IMR-90 (cell line): Measurements from ENCODE around the gene ARHGEF2. TPM values are rescaled to one million over a fixed set of nuclear protein-coding genes. Genes with fewer than 3 reads are reported as not detected.

Experiments used
- ATAC-seq: fragments of 200-7000 bp; cut with Tn5 transposase; 2 replicates; pipeline ENCODE4 v1.9.1; 2020; ENCODE audit warnings: low read depth, mild to moderate bottlenecking, moderate library complexity
- BruUV-seq: library from RNA; stranded (reverse); fragments of 400-500 nt; replicated peaks from 2 replicates; lab custom pipeline; 2021; lab: Mats Ljungman, UMichigan
- CTCF ChIA-PET: fragments of 300-600 bp; formaldehyde crosslinking; extraction: SDS; loops from one replicate; lab custom pipeline; 2021; ENCODE audit warnings: antibody characterized with exemption; lab: Yijun Ruan, JAX
- POLR2A ChIA-PET: fragments of 300-600 bp; sonication (Branson Sonifier 250); formaldehyde crosslinking; loops from one replicate; lab custom pipeline; 2022; ENCODE audit warnings: antibody characterized with exemption; ENCODE audit not compliant: unreplicated experiment; lab: Charles Lee
- DNase-seq: peaks from one replicate; pipeline ENCODE4 v3.0.0; 2013
- H2AFZ ChIP-seq: replicated peaks from 2 replicates; pipeline ENCODE3; 2013; ENCODE audit warnings: low read length, mild to moderate bottlenecking; ENCODE audit not compliant: poor library complexity
- H2AK5ac ChIP-seq: 2 replicates; pipeline ENCODE4 v1.6.1; 2013; ENCODE audit warnings: low read depth, low read length, inconsistent platforms
- H2AK9ac ChIP-seq: replicated peaks from 2 replicates; pipeline ENCODE3; 2013; ENCODE audit warnings: mild to moderate bottlenecking, low read depth, low read length, moderate library complexity; ENCODE audit not compliant: poor library complexity
- H2BK120ac ChIP-seq: 2 replicates; pipeline ENCODE4 v1.6.1; 2013; ENCODE audit warnings: low read depth, low read length, inconsistent platforms
- H2BK15ac ChIP-seq: 3 replicates; pipeline ENCODE4 v1.6.1; 2013; ENCODE audit warnings: low read depth, low read length, inconsistent platforms
- H2BK20ac ChIP-seq: 2 replicates; pipeline ENCODE4 v1.6.1; 2013; ENCODE audit warnings: low read depth, mild to moderate bottlenecking, inconsistent platforms, low read length, moderate library complexity
- H2BK5ac ChIP-seq: 2 replicates; pipeline ENCODE4 v1.6.1; 2013; ENCODE audit warnings: mild to moderate bottlenecking, low read depth, low read length, inconsistent platforms; ENCODE audit not compliant: poor library complexity, severe bottlenecking
- H3K14ac ChIP-seq: replicated peaks from 2 replicates; pipeline ENCODE4 v1.6.1; 2013; ENCODE audit warnings: low read depth, low read length, inconsistent platforms
- H3K18ac ChIP-seq: 2 replicates; pipeline ENCODE4 v1.6.1; 2013; ENCODE audit warnings: low read depth, low read length, control low read depth
- H3K23ac ChIP-seq: 2 replicates; pipeline ENCODE4 v1.6.1; 2013; ENCODE audit warnings: low read depth, low read length, inconsistent platforms
- H3K27ac ChIP-seq: 2 replicates; pipeline ENCODE4 v1.5.1; 2013; ENCODE audit warnings: mild to moderate bottlenecking, control low read depth, low read length; ENCODE audit not compliant: insufficient read depth
- H3K27me3 ChIP-seq: 2 replicates; pipeline ENCODE4 v1.6.1; 2013; ENCODE audit warnings: low read length; ENCODE audit not compliant: control insufficient read depth, insufficient read depth
- H3K36me3 ChIP-seq: 2 replicates; pipeline ENCODE4 v1.6.1; 2013; ENCODE audit warnings: low read length, mixed read lengths; ENCODE audit not compliant: control insufficient read depth, insufficient read depth
- H3K4ac ChIP-seq: 2 replicates; pipeline ENCODE4 v1.6.1; 2013; ENCODE audit warnings: low read depth, low read length, inconsistent platforms
- H3K4me1 ChIP-seq: 2 replicates; pipeline ENCODE4 v1.6.1; 2013; ENCODE audit warnings: low read length, mixed read lengths; ENCODE audit not compliant: control insufficient read depth, insufficient read depth
- H3K4me2 ChIP-seq: 2 replicates; pipeline ENCODE4 v1.6.1; 2013; ENCODE audit warnings: low read depth, mild to moderate bottlenecking, control low read depth, low read length, moderate library complexity
- H3K4me3 ChIP-seq: 2 replicates; pipeline ENCODE4 v1.5.1; 2013; ENCODE audit warnings: low read depth, mild to moderate bottlenecking, control low read depth, low read length, moderate library complexity; ENCODE audit not compliant: insufficient read depth
- H3K56ac ChIP-seq: 2 replicates; pipeline ENCODE4 v1.6.1; 2013; ENCODE audit warnings: low read length, inconsistent platforms; ENCODE audit not compliant: insufficient read depth; ENCODE audit errors: extremely low read depth
- H3K79me1 ChIP-seq, 2 experiments: 2 replicates each; pipeline ENCODE4 v1.6.1; 2013; ENCODE audit warnings: low read length in 2 of 2, inconsistent platforms in 1 of 2, low read depth in 1 of 2
- H3K9ac ChIP-seq: 2 replicates; pipeline ENCODE4 v1.6.1; 2013; ENCODE audit warnings: low read depth, low read length, control low read depth
- H3K9me1 ChIP-seq: 2 replicates; pipeline ENCODE4 v1.6.1; 2013; ENCODE audit warnings: low read length, inconsistent platforms; ENCODE audit not compliant: insufficient read depth
- H3K9me3 ChIP-seq: 2 replicates; pipeline ENCODE4 v1.6.1; 2013; ENCODE audit warnings: low read length; ENCODE audit not compliant: control insufficient read depth, insufficient read depth
- H4K20me1 ChIP-seq: 2 replicates; pipeline ENCODE4 v1.6.1; 2013; ENCODE audit warnings: low read length, inconsistent platforms; ENCODE audit not compliant: insufficient read depth
- H4K5ac ChIP-seq: 2 replicates; pipeline ENCODE4 v1.6.1; 2013; ENCODE audit warnings: mild to moderate bottlenecking, low read depth, low read length, control low read depth
- H4K8ac ChIP-seq, 2 experiments: 2 replicates each; pipeline ENCODE4 v1.6.1; 2013; ENCODE audit warnings: low read depth in 2 of 2, low read length in 2 of 2, control low read depth in 1 of 2, inconsistent platforms in 1 of 2
- H4K91ac ChIP-seq: 2 replicates; pipeline ENCODE4 v1.6.1; 2013; ENCODE audit warnings: low read depth, low read length, inconsistent platforms; ENCODE audit not compliant: insufficient read depth
- BHLHE40 ChIP-seq: fragments of 150-350 bp; IDR thresholded peaks from 2 replicates; pipeline ENCODE4 v1.6.1; 2016; ENCODE audit warnings: mild to moderate bottlenecking, low read depth, low read length
- CTCF ChIP-seq: conservative IDR thresholded peaks from 2 replicates; pipeline ENCODE4 v1.5.1; 2012; ENCODE audit warnings: mild to moderate bottlenecking, low read depth, low read length, improper control_type of control experiment
- FOS ChIP-seq: fragments of 150-350 bp; IDR thresholded peaks from 2 replicates; pipeline ENCODE4 v1.6.1; 2016; ENCODE audit warnings: low read depth, low read length
- MAZ ChIP-seq: IDR thresholded peaks from 2 replicates; pipeline ENCODE4 v1.6.1; 2012; ENCODE audit warnings: low read depth, mild to moderate bottlenecking, low read length, improper control_type of control experiment, moderate library complexity, borderline replicate concordance
- NFE2L2 ChIP-seq: fragments of 150-350 bp; IDR thresholded peaks from 2 replicates; pipeline ENCODE4 v1.6.1; 2016; ENCODE audit warnings: low read depth, mild to moderate bottlenecking, low read length
- POLR2A ChIP-seq: IDR thresholded peaks from 2 replicates; pipeline ENCODE4 v1.6.1; 2012; ENCODE audit warnings: mild to moderate bottlenecking, low read depth, low read length
- RAD21 ChIP-seq: IDR thresholded peaks from 2 replicates; pipeline ENCODE4 v1.6.1; 2012; ENCODE audit warnings: low read length, improper control_type of control experiment
- SMC3 ChIP-seq: fragments of 150-350 bp; IDR thresholded peaks from 2 replicates; pipeline ENCODE4 v1.6.1; 2016; ENCODE audit warnings: low read depth, mild to moderate bottlenecking, antibody characterized with exemption, low read length, moderate library complexity
- USF2 ChIP-seq: fragments of 150-350 bp; IDR thresholded peaks from 2 replicates; pipeline ENCODE4 v1.6.1; 2017; ENCODE audit warnings: mild to moderate bottlenecking, antibody characterized with exemption, low read length, low read depth
- WGBS, 2 experiments: methylation state at CpG; one replicate each; pipeline versions ENCODE4 v1.1.5 to v1.1.7; 2013; ENCODE audit warnings: missing lambda C conversion rate in 2 of 2; ENCODE audit not compliant: insufficient read length in 1 of 2; ENCODE audit errors: extremely low coverage in 2 of 2; 5-methylcytosine and 5-hydroxymethylcytosine counted together
- dilution Hi-C: fragments of 300-500 bp; cut with HindIII; formaldehyde crosslinking; loops from one replicate; pipeline ENCODE4 v1.14.3; 2018; ENCODE audit warnings: low sequenced_read_pairs; ENCODE audit not compliant: unreplicated experiment
- in situ Hi-C: fragments of 300-500 bp; cut with MboI; formaldehyde crosslinking; loops from 3 replicates; pipeline ENCODE4 v1.14.3; 2019; ENCODE audit warnings: low sequenced_read_pairs, inconsistent platforms, mixed read lengths
- intact Hi-C: fragments of 100-400 bp; cut with micrococcal nuclease; formaldehyde crosslinking; loops from 2 replicates; pipeline ENCODE4 v1.10.0; 2022
- polyA plus RNA-seq, 3 experiments: library from polyadenylated mRNA; depleted of rRNA; stranded (reverse); fragments of >200 nt; gene quantifications; 2 replicates each; pipeline ENCODE4 v1.2.3, GENCODE V29; 2012; ENCODE audit warnings: low replicate concordance in 1 of 3
- total RNA-seq: library from RNA; depleted of rRNA; stranded (reverse); fragments of >200 nt; gene quantifications from 2 replicates; pipeline ENCODE4 v1.2.3, GENCODE V29; 2012

Gene ARHGEF2
- total and polyA plus RNA-seq, 2 of the 4 experiments (the other 2 are of a cell fraction): 91.8 to 117 TPM

GRCh38 chr1:156003923-156004188, 25.5 kb upstream of the ARHGEF2 start:
- Histone ChIP-seq H3K9me1 (no peaks in the 10 kb centered on the region), H2AFZ (no peak overlapping the region), H3K4me1 (peaks cover 5% of the 10 kb centered on the region; the same call in 1 of the 2 replicates), H3K56ac (no peak overlapping the region), H3K14ac (no peak overlapping the region), H2AK5ac (no peak overlapping the region), H2BK120ac (no peak overlapping the region), H2BK20ac (no peak overlapping the region), H4K20me1 (no peaks in the 10 kb centered on the region; the same call in 1 of the 2 replicates), H3K27me3 (no peaks in the 10 kb centered on the region), H3K36me3 (peaks cover 8% of the 10 kb centered on the region), H2AK9ac (peak overlapping the region; percentile 19), H3K79me1 (no peaks in the 10 kb centered on the region), H3K9ac (no peak overlapping the region), H3K4me3 (no peak overlapping the region), H3K4me2 (no peak overlapping the region), H3K27ac (no peak overlapping the region), H3K23ac (no peak overlapping the region), H4K91ac (no peak overlapping the region), H4K5ac (no peak overlapping the region), H3K18ac (no peak overlapping the region), H4K8ac (no peak overlapping the region), H2BK15ac (no peak overlapping the region), H2BK5ac (no peak overlapping the region), H3K9me3 (no peaks in the 10 kb centered on the region), H3K4ac (no peak overlapping the region)
- ChIA-PET CTCF (interaction anchor here (1.2 kb wide), 1 partner anchor 63 kb away, joined by 4 read pairs; no protein-coding TSS in a partner anchor), POLR2A (interaction anchor here (0.5 kb wide), 1 partner anchor 9 kb away, joined by 3 read pairs; no protein-coding TSS in a partner anchor)
- no peak for DNase-seq
- no peak for ATAC-seq
- in situ Hi-C loops (no loop called here), dilution Hi-C loops (no loop called here), intact Hi-C loops (no loop called here)
- no TSS peak for BruUV-seq
- WGBS, 2 experiments: no CpG with 5 or more reads among the region's 2 CpGs
- TF ChIP-seq SMC3 (no peak), MAZ (no peak), FOS (no peak), USF2 (no peak), RAD21 (no peak), CTCF (no peak), POLR2A (no peak), BHLHE40 (no peak), NFE2L2 (no peak)
